ENCODE results near the gene TNRC6A.
"Not testable (repeated sequence)": the region's sequence is repeated elsewhere in the genome, so short reads cannot be mapped to it uniquely, and the experiment has no call there.

TNRC6A gene

DNA sequence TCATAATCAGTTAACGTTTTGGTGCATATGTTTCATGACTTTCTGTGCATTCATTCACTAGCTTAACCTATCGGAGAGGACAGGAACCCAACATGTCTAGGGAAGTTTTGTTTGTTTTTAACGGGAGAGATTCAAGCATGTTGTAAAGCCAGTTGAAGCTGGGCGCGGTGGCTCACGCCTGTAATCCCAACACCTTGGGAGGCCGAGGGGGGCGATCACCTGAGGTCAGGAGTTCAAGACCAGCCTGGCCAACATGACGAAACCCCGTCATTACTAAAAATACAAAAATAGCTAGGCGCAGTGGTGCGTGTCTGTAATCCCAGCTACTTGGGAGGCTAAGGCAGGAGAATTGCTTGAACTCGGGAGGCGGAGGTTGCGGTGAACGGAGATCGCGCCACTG lies 1.4 kb upstream of the TNRC6A start:
- DNase-seq (ENCODE audit: low read depth in 2 of 2): no peak

DNA sequence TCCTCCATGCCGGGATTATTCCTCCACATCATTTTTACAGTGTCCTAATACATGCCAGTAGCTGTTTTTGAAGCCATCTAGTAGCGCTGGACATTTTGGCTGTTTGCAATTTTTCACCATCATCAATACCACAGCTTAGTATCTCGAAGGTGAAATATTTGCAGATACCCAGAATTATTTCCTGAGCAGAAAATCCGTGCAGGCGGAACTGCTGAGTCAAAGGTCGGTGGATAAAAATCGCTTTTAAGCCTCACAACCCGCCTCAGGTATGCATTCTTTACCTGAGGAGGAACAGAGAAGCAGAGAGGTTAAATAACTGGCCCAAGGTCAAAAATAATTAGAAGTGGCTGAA lies 584 bp upstream of the TNRC6A start:
- DNase-seq (ENCODE audit: low read depth in 2 of 2): no peak

DNA sequence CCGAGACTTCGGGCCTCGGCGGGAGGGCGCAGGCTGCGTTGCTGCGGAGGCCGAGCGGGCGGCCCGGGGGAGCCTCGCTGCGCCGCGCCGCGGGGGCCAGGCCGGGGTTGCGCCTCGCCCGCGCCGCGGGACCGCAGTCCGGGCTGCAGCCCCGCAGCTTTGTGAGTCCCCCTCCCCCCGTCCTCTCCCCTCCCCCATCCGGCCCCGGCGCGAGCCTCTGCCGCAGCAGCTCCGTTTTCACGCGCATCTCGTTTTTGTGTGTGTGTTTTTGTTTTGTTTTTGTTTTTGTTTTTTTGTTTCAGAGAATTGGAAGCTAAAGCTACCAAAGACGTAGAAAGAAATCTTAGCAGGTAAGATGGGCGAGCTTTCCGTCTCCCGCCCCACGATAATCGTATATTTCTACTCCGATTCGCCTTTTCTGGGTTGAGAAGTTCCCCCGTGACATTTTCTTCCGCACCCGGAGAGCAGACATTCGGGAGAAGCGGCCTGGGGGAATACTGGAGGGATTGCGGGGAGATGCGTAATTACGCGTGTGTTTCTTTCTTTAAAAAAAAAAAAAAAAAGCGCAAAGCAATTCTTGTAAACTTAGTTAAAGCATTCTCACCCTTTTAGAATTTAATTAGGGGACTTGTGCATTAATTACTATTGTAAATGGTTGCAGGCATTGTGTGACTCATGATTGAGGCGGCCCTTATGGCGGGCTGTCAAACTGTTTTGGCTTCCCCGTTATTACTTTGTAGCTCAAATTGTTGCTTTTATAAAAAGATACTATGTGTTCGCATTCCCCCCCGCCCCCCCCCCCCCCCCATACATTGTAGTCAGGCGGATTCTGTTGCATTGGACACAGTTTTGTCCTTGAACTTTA lies 732 bp downstream of the TNRC6A start:
- DNase-seq (ENCODE audit: low read depth in 2 of 2): peak in 1 of 2 donors; percentile 14

DNA sequence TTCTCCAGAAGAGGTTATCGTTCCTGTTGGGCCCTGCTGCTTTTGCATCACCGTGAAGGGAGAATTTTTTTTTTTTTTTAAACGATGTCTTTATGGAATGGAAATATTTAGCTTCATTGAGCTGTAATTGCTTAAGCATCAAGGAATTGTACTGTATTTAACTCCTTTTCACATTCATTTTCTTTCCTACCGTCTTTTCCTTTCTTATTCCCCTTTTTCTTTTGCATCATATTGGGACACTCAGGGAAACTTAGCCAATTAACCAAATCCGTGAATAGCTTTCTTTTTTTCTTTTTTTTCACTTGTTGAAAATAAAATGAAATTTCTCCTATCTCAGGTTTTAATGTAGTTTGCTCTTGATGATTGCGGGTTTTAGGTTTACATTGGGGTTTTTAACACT lies 1.5 kb downstream of the TNRC6A start:
- DNase-seq (ENCODE audit: low read depth in 2 of 2): no peak

DNA sequence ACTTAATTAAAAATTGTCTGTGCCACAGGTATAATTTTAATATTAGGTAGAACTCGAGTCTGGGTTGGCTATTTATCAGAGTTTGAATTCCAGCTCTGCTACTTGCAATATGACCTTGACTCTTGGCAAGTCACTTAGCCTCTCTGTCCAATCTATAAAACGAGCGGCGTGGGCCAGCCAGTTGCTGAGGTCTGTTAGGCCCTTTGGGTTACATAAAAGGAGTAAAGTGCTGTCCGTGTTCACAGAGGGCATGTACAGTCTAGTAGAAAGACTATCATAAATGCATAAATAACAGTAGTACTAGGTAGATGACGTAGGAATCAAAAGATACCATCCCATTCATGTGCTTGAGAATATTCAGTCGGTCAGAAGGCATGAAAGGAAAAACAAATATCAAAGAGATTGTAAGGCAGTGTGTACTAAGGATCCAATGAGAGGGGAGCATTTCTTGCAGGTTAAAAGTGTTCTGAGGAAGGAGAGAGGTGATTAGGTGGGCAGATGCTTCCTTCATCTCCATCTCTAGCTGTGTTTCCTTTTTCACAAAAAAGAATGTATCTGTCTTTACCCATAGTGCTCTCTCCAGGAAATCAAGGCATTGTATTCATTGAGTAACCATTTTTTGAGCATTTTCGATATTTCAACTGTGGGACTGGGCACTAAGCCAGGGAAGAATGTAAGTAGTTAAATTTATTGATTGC lies 2.4 kb downstream of the TNRC6A start:
- no peak for DNase-seq (ENCODE audit: low read depth in 2 of 2)

DNA sequence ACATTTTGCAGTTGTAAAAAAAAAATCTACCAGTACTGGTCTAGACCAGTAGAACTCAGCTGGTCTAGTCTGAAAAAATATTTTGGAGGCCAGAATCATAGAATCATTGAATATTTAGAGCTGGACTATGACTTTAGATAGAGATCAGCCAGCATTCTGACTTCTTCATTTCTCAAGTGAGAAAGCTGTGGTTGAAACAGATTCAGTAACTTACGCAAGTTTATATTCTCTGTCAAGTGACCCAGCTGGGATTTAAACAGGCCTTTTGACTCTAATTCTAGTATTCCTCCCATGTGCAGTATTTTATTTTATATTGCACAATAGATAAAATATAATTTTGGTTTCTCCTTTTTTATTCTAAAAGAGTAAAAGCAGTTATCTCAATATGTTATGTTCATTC lies 4.9 kb downstream of the TNRC6A start:
- no peak for DNase-seq (ENCODE audit: low read depth in 2 of 2)

DNA sequence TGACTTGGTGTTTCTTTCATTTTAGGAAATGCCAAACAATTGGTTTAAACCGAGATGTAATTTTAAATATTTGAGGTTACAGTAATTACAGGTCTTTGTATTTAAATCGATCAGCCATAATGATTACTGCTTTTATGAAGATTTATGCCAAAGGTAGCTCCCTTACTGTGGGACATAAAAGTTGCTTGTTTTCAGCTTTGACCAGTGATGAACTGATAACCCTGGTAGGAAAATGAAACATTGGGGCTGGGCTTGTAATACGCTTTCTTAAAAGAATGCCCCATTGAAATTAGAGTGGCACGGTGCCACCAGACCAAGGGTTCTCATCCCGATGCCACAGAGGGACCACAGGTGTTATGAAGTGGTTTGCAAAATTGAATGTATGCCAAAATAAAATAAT lies 7.3 kb downstream of the TNRC6A start:
- no peak for DNase-seq (ENCODE audit: low read depth in 2 of 2)

DNA sequence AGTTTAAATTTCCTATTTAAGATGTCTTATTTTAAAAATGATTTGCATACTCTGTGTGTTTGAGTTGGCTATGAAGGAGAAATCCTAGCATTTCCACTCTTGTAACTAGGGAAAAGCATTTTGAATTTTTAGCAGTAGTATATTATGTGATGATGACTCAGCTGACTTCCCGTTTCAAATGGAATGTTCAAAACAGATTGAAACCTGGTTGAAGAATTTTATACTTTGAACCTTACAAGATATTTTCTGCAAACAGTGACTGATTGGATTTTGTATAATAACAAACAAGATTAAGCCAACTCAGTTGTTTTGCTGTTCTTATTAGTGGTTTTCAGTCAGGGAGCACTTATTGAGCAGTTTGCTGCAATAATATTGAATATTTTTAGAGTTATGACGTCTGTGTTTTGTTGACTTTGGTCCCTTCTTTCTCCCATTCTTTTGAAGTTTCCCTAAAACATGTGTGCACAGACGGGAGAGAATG lies 8.0 kb downstream of the TNRC6A start:
- no peak for DNase-seq (ENCODE audit: low read depth in 2 of 2)

DNA sequence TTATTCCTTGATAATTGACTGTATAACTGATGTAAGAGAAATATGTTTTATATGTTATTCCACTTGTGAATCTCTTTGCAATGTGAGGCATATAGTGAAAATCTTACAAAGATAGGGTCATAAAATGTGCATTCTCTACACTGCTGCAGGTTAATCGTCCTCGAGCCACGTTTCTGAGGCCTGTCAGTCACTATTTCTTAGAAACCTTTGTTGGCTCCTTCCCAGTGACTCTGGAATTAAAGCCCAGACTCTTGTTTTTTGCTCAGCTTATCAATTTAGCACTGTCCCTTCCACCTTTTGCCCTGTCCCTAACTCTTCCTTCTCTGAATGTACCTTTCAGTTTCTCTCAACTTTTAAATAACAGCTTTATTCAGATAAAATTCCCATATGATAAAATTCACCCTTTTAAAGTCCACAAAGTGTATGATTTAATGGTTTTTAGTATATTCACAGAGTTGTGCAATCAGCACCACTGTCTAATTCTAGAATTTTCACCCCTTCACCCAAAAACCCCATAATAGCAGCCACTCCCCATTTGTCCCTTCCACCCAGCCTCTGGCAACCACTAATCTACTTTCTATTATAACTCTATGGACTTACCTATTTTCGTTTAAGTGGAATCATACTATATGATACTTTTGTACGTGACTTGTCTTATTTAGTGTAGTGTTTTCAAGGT lies 8.6 kb downstream of the TNRC6A start:
- no peak for DNase-seq (ENCODE audit: low read depth in 2 of 2)

DNA sequence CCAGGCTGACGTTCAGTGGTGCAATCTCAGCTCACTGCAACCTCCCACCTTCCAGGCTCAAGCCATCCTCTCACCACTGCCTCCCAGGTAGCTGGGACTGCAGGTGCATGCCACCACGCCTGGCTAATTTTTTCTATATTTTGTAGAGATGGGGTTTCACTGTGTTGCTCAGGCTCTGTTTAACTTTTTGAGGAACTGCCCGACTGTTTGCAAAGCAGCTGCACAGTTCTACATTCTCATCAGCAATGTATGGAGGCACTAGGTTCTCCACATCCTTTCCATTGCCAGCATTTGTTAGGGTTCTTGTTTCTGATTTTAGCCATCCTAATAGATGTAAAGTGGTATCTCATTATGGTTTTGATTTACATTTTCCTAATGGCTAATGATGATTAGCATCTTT lies 9.4 kb downstream of the TNRC6A start:
- DNase-seq (ENCODE audit: low read depth in 2 of 2): no peak

DNA sequence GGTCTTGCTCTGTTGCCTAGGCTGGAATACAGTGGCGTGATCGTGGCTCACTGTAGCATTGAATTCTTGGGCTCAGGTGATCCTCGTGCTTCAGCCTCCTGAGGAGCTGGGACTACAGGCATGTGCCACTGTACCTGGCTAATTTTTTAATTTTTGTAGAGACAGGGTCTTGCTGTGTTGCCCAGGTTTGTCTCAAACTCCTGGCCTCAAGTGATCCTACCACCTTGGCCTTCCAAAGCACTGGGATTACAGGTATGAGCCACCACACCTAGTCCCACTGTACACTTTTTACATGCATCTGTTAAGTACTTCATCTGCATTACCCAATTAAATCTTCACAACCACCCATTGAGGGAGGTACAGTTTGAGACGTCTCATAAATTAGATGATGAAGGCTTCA lies 12.4 kb downstream of the TNRC6A start:
- DNase-seq (ENCODE audit: low read depth in 2 of 2): no peak

DNA sequence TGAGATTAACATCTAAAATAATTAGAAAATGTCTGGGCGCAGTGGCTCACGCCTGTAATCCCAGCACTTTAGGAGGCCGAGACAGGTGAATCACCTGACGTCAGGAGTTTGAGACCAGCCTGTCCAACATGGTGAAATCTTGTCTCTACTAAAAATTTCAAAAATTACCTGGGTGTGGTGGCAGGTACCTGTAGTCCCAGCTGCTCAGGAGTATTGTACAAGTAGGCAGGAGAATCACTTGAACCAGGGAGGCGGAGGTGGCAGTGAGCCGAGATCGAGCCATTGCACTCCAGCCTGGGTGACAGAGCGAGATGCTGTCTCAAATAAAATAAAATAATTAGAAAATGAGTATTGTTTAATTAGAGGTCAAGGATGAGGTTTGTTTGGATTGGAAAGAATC lies 13.2 kb downstream of the TNRC6A start:
- DNase-seq (ENCODE audit: low read depth in 2 of 2): not testable (repeated sequence)

DNA sequence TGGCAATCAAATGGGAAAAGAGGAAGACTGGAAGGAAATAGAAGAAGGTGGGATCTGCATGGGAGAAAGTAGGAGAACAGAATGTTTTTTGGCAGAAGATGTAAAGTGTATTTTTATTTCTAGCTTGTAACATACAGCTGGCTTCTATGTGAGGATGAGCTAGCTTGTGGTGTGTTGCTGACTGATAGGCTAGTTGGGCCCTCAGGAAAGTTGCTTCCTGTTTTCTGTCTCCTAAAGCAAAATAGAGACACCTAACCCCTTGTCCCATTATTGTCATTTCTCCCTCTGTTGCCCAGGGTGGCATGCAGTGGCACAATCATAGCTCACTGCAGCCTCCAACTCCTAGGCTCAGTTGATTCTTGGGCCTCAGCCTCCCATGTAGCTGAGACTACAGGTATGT lies 15.9 kb downstream of the TNRC6A start:
- no peak for DNase-seq (ENCODE audit: low read depth in 2 of 2)

DNA sequence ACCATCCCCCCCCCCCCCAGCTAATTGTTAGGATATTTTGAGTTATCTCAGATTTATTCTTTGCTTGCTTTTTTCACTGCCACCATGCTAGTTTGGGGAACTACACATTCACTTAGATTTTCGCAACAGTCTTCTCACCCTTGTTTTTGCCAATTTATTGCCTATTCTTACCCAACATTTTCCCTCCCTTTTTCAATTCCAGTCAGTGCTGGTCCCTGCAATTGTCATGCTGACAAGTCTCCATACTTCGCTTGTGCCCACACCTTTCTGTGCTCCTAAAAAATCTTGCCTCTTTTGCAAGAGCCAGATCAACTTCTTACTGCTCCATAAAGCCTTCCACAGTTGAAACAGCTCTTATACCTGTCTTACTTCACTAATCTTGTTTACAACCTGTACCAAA lies 16.3 kb downstream of the TNRC6A start:
- no peak for DNase-seq (ENCODE audit: low read depth in 2 of 2)

DNA sequence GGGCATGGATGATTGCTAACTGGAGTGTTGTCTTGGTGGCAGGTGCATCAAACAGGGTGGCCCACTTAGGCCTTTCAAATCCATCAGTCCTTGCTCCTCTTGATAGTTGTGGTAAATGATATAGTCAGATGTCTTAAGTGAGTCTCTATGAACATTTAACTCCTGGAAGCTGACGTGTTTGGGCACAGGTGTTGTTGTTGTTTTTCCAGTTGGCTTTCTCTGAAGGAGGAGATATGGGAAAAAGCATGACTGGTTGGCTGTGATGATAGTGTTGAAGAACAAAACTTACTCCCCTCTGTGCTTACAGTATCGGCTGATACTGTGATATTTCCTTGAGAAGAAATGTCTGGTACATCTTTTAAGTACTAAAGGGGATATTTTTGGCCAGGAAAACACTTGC lies 18.0 kb downstream of the TNRC6A start:
- DNase-seq (ENCODE audit: low read depth in 2 of 2): no peak

DNA sequence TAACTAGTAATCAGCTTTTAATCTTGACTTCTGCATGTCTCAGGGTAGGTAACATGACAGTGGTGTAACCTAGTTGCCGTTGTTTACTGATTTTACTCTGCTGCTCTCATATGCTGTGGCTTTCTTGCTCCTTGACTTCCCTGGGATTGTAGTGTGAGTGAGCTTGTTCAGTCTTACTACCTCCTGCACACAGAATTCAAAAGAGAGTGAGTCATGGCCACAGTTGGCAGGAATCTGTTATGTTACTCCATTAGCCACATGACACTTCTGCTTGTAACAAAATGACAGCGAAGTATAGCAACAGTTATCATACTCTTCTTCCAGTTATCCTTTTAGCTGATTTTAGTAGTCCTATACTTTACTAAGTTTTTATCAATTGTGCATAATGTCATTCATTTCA lies 18.8 kb downstream of the TNRC6A start:
- DNase-seq (ENCODE audit: low read depth in 2 of 2): no peak

DNA sequence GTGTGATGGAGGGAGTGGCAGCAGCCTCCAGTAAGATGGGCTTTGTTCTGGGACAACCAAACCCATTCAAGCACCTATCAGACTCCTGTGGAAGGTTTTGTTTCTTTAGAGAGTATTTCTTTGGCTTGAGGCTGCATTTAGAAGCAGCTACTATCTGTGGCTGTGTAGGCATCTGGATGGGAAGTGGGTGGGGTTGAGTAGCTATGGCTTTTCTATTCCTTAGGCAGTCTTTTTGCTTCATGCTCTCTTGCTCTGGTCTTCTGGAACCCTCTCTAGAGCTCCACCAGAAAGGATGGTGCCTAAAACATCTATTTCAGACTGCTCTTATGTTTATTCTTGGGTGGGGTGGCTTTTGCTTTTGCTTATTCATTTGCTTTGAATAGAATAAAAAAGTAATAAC lies 19.9 kb downstream of the TNRC6A start:
- DNase-seq (ENCODE audit: low read depth in 2 of 2): no peak

DNA sequence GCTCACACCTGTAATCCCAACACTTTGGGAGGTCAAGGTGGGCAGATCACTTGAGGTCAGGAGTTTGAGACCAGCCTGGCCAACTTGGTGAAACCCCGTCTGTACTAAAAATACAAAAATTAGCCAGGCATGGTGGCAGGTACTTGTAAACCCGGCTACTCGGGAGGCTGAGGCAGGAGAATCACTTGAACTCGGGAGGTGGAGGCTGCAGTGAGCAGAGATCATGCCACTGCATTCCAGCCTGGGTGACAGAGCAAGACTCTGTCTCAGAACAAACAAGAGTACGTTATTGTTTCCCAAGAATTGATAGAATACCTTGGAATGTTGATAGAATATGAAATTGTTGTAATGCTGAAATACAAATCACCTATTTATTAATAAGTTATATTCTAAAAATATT lies 20.4 kb downstream of the TNRC6A start:
- DNase-seq (ENCODE audit: low read depth in 2 of 2): not testable (repeated sequence)

DNA sequence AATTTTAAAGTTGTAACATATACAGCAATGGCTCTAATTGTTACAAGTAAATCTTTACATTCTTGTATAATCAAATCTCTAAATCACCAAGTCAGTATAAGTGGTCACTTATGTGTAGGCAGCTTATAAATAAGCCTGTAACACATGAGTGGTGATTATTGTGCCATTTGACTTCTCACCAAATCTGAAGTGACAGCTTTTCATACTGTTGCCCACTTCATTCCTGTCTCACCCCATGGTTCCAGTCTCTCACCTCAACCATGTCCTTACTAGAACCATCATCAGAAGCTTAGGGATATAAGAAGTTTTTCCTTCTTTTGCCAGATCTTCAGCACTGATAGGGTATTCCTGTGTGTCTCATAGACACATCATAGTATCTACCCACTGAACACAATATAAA lies 23.5 kb downstream of the TNRC6A start:
- no peak for DNase-seq (ENCODE audit: low read depth in 2 of 2)

DNA sequence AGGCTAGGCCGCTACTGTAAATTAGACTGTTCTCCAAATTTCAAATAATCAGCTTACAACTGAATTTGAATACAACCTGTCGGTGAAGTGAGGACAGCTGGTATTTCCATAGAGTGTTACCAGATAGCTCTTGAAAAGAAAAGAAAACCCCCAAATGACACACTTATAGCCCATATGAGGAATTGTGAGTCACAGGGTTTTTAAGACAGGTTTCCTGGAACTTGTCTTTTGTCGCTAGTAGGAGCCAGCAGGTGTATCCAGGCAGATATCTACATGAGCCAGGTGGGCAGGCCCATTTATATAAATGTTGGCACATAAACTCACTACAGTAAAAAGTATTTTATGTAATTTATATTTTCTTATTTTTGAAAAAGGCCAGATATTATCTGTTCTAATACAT lies 24.0 kb downstream of the TNRC6A start:
- no peak for DNase-seq (ENCODE audit: low read depth in 2 of 2)

DNA sequence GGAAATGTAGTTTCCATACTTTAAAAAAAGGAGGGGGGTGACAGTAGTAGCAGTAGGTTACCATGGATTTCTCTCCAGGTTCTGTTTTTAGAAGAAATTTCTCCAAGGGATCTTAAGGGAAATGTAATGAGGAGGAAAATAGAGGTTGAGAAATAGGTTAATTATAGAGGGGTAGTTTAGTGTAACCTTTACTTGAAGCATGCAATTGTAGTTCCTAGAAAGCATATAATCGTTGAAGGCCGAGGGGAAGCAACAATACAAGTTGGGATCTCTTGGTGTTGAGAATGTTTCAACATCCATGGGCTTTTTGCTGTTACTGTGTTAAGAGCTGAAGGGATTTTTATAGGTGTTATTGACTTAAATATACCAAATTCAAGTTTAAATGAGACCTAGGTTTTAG lies 25.1 kb downstream of the TNRC6A start:
- no peak for DNase-seq (ENCODE audit: low read depth in 2 of 2)

DNA sequence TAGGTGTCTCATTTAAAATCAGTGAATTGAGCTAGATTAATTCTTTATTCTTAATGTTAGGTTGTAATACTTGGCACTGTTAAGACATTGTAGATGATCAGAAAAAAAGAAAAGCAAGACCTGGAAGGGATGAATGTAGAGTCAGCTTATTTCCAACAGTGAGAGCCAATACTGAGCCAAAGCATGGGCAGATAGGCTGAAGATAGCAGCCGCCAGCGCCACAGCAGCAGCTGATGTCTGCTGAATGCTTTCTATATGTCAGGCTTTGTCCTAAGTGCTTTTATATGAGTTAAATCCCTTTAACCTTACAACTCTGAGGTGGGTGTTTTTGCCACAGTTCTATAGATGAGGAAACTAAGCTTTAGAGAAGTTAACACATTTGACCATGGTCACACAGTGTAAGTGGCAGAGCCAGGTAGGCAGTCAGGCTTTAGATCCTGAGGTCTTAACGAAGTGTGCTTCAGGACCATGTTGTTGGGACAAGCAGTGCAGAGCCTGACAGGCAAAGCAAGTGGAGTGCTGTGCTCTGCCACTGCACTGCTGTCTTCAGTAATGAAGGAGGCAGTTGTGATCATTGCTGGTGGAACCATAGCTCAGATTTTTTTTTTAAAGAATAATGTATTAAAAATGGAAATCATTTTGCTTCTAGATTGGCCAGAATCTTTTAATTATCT lies 25.9 kb downstream of the TNRC6A start:
- DNase-seq (ENCODE audit: low read depth in 2 of 2): no peak
